AG08395 (cell line): Measurements from ENCODE around the gene FAP.

Source experiments
- DNase-seq: peaks from one replicate; pipeline ENCODE4 v3.0.0; 2012; ENCODE audit warnings: mixed read lengths, low spot score

FAP gene

GRCh38 chr2:162243294-162243693 is at the start of gene FAP:
Gene FAP, minus strand, starts transcription at chr2:162243445. Its CDS starts 118 bp downstream, at chr2:162243327.
- DNase-seq, result peak; percentile 57

- DNase-seq, result no peak
Measured at GRCh38 chr2:162291748-162292147, 48.5 kb upstream of the FAP start.

- DNase-seq, result peak; percentile 39
Measured at GRCh38 chr2:162282765-162283425, 39.6 kb upstream of the FAP start.

GRCh38 chr2:162280654-162281053 is 37.4 kb upstream of the FAP start:
- DNase-seq, result no peak

GRCh38 chr2:162277381-162277780 is 34.1 kb upstream of the FAP start:
- no peak for DNase-seq

GRCh38 chr2:162267996-162268395 is 24.8 kb upstream of the FAP start:
- DNase-seq, result no peak

GRCh38 chr2:162267496-162267895 is 24.3 kb upstream of the FAP start:
- no peak for DNase-seq

GRCh38 chr2:162266460-162266760 is 23.2 kb upstream of the FAP start:
- DNase-seq, result no peak

- no peak for DNase-seq
Measured at GRCh38 chr2:162265666-162266459, 22.6 kb upstream of the FAP start.

GRCh38 chr2:162261032-162261945 is 18.0 kb upstream of the FAP start:
- peak; percentile 53 for DNase-seq

GRCh38 chr2:162258686-162259085 is 15.4 kb upstream of the FAP start:
- DNase-seq, result peak; percentile 65

- DNase-seq, result peak; percentile 27
Measured at GRCh38 chr2:162258169-162258568, 14.9 kb upstream of the FAP start.

GRCh38 chr2:162257425-162257824 is 14.2 kb upstream of the FAP start:
- DNase-seq, result peak; percentile 21

GRCh38 chr2:162256591-162256991 is 13.3 kb upstream of the FAP start:
- DNase-seq, result peak; percentile 61

- no peak for DNase-seq
Measured at GRCh38 chr2:162254236-162254871, 11.1 kb upstream of the FAP start.

GRCh38 chr2:162253435-162253834 is 10.2 kb upstream of the FAP start:
- DNase-seq, result no peak

- no peak for DNase-seq
Measured at GRCh38 chr2:162252153-162252552, 8.9 kb upstream of the FAP start.

- peak; percentile 30 for DNase-seq
Measured at GRCh38 chr2:162245781-162246180, 2.5 kb upstream of the FAP start.

- DNase-seq, result no peak
Measured at GRCh38 chr2:162245061-162245460, 1.8 kb upstream of the FAP start.

- peak; percentile 87 for DNase-seq
Measured at GRCh38 chr2:162244541-162245031, 1.3 kb upstream of the FAP start.

- DNase-seq, result no peak
Measured at GRCh38 chr2:162243715-162244114, 470 bp upstream of the FAP start.
